ENCODE measurements around the gene PTPN7. TPM values are rescaled to one million over a fixed set of nuclear protein-coding genes. Genes with fewer than 3 reads are reported as not detected.

PTPN7 gene
- total and polyA plus RNA-seq, 10 of the 15 experiments (the other 5 are each of a cell fraction or from before 2014, with no cell fraction given) = 7.9 to 117 (median 102) TPM

GRCh38 chr1:202158810-202159533, 1.4 kb downstream of the PTPN7 start:
- intact Hi-C loops (cut with micrococcal nuclease; ENCODE audit: unreplicated experiment) = no loop called here
- no peak overlapping the region; the same call in 1 of the 2 replicates for H2AFZ ChIP-seq (ENCODE audit: control insufficient read depth, low read depth, low read length)
- RAD21 ChIA-PET (ENCODE audit: unreplicated experiment) = interaction anchor here (0.6 to 2.6 kb wide), 7 partner anchors 15 to 170 kb away, joined by 3 to 11 read pairs (median 3); partner anchors contain the start of genes ARL8A, ELF3 and GPR37L1
- TF ChIP-seq IRF4 (IDR thresholded peaks at IDR 0.05; ENCODE audit: low read depth, low read length) (no peak), ZZZ3 (IDR thresholded peaks at IDR 0.05; ENCODE audit: control insufficient read depth, insufficient read length, low read depth) (no peak), SIN3A (IDR thresholded peaks at IDR 0.05; ENCODE audit: low read depth, low read length) (no peak), NBN (IDR thresholded peaks at IDR 0.05) (no peak; the same call in 1 of the 2 replicates), YY1 (IDR thresholded peaks at IDR 0.05; ENCODE audit: low read depth, low read length) (peak; percentile 69), TAF1 (IDR thresholded peaks at IDR 0.05; ENCODE audit: borderline replicate concordance, low read depth, low read length) (0 out of 2 replicates have a peak, but pooled peaks have one; percentile 20), RB1 (IDR thresholded peaks at IDR 0.05; ENCODE audit: borderline replicate concordance) (no peak), MXI1 (IDR thresholded peaks at IDR 0.05; ENCODE audit: low read depth, low read length) (peak; percentile 53; the same call in 1 of the 2 replicates), SMAD5 (IDR thresholded peaks at IDR 0.05; ENCODE audit: low read depth) (no peak), SPI1 (IDR thresholded peaks at IDR 0.05; ENCODE audit: borderline replicate concordance, insufficient read depth, low read depth, low read length) (no peak), ZNF384 (IDR thresholded peaks at IDR 0.05; ENCODE audit: borderline replicate concordance, low read depth, low read length) (no peak), TBL1XR1 (IDR thresholded peaks at IDR 0.05; ENCODE audit: low read depth, low read length) (peak; percentile 26; the same call in 1 of the 2 replicates), IKZF2 (IDR thresholded peaks at IDR 0.05) (peak; percentile 72 to 78; a peak in 3 of 4 replicates), ELK1 (IDR thresholded peaks at IDR 0.05; ENCODE audit: low read depth, low read length) (no peak), ZNF687 (IDR thresholded peaks at IDR 0.05) (peak; percentile 78), SKIL (IDR thresholded peaks at IDR 0.05; ENCODE audit: low read depth, poor library complexity, severe bottlenecking) (peak; percentile 86)

More at GRCh38 chr1:202158810-202159533, 1.4 kb downstream of the PTPN7 start:
- H3K79me2 ChIP-seq (ENCODE audit: control insufficient read depth, insufficient read depth, low read length) = peaks cover 35% of the 10 kb centered on the region
- DNase-seq (ENCODE audit: low read depth, low spot score) (no peak), FAIRE-seq (no peak), ATAC-seq (peak; percentile 48)
- WGBS (ENCODE audit: insufficient coverage, insufficient replicate concordance, low lambda C conversion rate, missing lambda C conversion rate) = 14% methylated on average over 8 of the region's 10 CpGs
- SMC1A ChIA-PET (ENCODE audit: uncharacterized antibody, unreplicated experiment) = interaction anchor here (2.4 kb wide), 1 partner anchor 16 kb away, joined by 11 read pairs; the partner anchor contains the start of gene ARL8A
- TSS peak; percentile 83 for BruUV-seq (replicated peaks)
- no peaks in the 10 kb centered on the region for H4K20me1 ChIP-seq (ENCODE audit: control insufficient read depth, insufficient read depth)
- POLR2A ChIA-PET = interaction anchor here (0.6 to 3.0 kb wide), 5 partner anchors 12 to 1723 kb away, joined by 3 to 15 read pairs (median 6); partner anchors contain the start of gene ELF3
- H3K36me3 ChIP-seq (ENCODE audit: control insufficient read depth in 2 of 2, insufficient read depth in 2 of 2, low read length in 1 of 2) = peaks cover 8 to 14% of the 10 kb centered on the region in 2 experiments; a peak in 3 of 4 replicates
- no peaks in the 10 kb centered on the region for H3K27me3 ChIP-seq (replicated peaks in 1 of 2; ENCODE audit: control insufficient read depth in 2 of 2, insufficient read depth in 2 of 2, low read length in 1 of 2)
- in situ Hi-C loops (cut with MboI) = no loop called here
- H3K9me3 ChIP-seq (replicated peaks; ENCODE audit: control insufficient read depth, insufficient read depth, low read length) = no peaks in the 10 kb centered on the region
- H3K27ac ChIP-seq (ENCODE audit: control insufficient read depth, insufficient read depth) = peak overlapping the region; percentile 97
- H3K4me3 ChIP-seq = peak overlapping the region; percentile 85
- H3K4me2 ChIP-seq (ENCODE audit: control insufficient read depth, insufficient read depth) = peak overlapping the region; percentile 100
- CTCF ChIA-PET = interaction anchor here (0.7 to 9.2 kb wide), 8 partner anchors 12 to 181 kb away, joined by 3 to 171 read pairs (median 8); no protein-coding TSS in a partner anchor
- H3K4me1 ChIP-seq (ENCODE audit: control insufficient read depth, insufficient read depth, low read length) = peaks cover 49% of the 10 kb centered on the region
- peak overlapping the region; percentile 100 for H3K9ac ChIP-seq (ENCODE audit: control insufficient read depth, insufficient read depth, low read length)
